ENCODE data around the gene SERPINE2.

Gene SERPINE2

GRCh38 chr2:223978451-223978850 is 60.6 kb downstream of the SERPINE2 start:
- no peak for TF ChIP-seq CTCF (conservative IDR thresholded peaks at IDR 0.05)
- no peak for TF ChIP-seq ZFX (IDR thresholded peaks at IDR 0.05)
- no peak overlapping the region for H3K27ac ChIP-seq

DNA sequence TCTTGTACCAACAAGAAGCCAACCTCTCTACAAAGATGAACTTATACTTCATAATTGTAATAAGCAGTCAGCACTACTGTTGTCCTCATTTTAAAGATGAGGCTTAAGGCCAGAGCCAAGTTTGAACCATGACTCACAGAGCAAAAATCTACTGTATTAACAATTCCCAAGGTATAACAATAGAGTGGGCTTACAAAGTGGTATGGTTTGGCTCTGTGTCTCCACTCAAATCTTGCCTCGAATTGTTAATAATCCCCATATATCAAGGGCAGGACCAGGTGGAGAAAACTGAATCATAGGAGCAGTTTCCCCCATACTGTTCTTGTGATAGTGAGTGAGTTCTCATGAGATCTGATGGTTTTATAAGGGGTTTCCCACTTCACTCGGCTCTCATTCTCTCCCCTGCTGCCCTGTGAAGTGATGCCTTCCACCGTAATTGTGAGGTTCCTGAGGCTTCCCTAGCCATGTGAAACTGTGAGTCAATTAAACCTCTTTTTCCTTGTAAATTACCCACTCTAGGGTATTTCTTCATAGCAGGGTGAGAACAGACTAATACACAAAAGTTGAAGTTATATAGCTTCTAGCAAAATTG is 62.4 kb downstream of the SERPINE2 start:
- no peak overlapping the region for H3K27ac ChIP-seq
- TF ChIP-seq ZFX (IDR thresholded peaks at IDR 0.05) (no peak), CTCF (conservative IDR thresholded peaks at IDR 0.05) (no peak)

DNA sequence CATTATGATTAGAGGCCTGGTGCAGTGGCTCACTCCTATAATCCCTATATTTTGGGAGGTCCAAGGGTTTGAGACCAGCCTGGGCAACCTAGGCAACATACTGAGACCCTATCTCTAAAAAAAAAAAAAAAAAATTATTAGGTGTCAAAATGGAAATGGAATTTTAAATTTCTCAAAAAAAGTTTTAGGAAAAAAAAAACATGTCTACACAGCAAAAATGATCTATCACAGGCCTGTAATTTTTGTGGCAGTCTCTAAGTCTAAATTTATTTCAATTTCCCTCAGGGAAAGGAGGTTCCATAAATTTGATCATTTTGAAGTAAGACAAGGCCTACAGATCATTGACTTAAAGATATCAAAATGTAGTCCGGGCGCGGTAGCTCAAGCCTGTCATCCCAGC is 65.5 kb downstream of the SERPINE2 start:
- H3K27ac ChIP-seq = no peak overlapping the region
- no peak for TF ChIP-seq CTCF (conservative IDR thresholded peaks at IDR 0.05)
- no peak for TF ChIP-seq ZFX (IDR thresholded peaks at IDR 0.05)

GRCh38 chr2:223972656-223973102 is 66.4 kb downstream of the SERPINE2 start:
- TF ChIP-seq CTCF (conservative IDR thresholded peaks at IDR 0.05) (no peak), ZFX (IDR thresholded peaks at IDR 0.05) (no peak)
- no peak overlapping the region for H3K27ac ChIP-seq

DNA sequence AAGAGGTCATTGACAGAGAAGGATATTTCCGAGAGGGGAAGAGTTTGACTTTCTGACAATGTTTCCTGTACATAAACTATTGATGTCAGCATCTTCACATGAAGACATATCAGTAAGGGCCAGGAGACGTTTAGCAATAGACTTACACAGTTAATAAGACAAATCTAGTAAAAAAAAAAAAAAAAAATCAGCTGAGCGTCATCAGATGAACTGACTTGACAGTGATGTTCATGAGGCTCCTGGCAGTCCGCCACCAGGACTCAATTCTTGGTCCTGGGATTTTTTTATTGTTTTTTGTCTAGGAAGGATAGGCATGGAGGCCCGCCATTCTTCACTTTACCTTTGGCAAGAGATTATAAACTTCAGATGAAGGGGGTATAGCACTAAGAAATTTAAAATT is 67.4 kb downstream of the SERPINE2 start:
- H3K27ac ChIP-seq = no peak overlapping the region
- TF ChIP-seq CTCF (conservative IDR thresholded peaks at IDR 0.05) (no peak), ZFX (IDR thresholded peaks at IDR 0.05) (no peak)

DNA sequence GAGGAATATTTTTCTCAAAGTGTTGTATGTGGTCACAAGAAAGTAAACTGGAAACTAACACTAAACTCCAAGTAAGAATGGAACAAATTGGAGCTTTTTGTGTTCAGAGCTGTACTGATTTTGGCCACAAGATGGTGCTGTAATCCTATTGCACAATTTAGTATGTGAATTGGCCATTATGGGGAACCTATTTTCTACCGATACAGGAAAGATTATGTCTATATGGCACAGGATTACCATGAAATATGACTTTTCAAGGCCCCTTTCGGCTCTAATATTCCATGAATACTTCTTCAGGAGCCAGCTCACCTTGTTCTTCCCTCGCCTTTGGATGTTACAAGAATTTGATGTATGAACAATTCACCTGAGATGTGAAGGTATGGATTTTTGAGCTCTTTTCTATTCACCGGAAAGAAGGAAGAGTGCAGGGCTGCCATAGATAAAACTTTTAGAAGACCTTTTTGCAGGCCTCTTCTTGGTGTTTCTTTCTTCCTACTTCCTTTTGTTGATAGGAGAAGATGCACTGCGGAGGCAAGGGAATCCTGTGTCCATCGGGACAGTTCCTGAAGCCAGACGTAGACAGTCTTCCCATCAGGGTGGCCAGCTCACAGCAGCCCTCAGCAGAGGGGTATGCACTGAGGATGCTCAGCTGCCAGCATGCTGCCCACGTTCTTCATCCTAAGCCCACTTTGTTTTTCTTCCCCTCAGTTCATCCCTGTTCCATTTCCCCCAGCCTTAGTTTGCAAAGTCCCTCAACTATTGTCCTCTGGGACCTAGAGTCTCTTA is 68.5 kb downstream of the SERPINE2 start:
- TF ChIP-seq CTCF (conservative IDR thresholded peaks at IDR 0.05) = peak; percentile 90
- no peak for TF ChIP-seq ZFX (IDR thresholded peaks at IDR 0.05)
- H3K27ac ChIP-seq = no peak overlapping the region

GRCh38 chr2:223969856-223970255 is 69.2 kb downstream of the SERPINE2 start:
- no peak overlapping the region for H3K27ac ChIP-seq
- no peak for TF ChIP-seq CTCF (conservative IDR thresholded peaks at IDR 0.05)
- TF ChIP-seq ZFX (IDR thresholded peaks at IDR 0.05) = no peak
